Measurements from ENCODE around the gene FKBP11.
"Not testable (repeated sequence)": the region's sequence is repeated elsewhere in the genome, so short reads cannot be mapped to it uniquely, and the experiment has no call there.

The FKBP11 gene

GRCh38 chr12:48907245-48907644, 18.0 kb downstream of the FKBP11 start:
- no peak for DNase-seq (ENCODE audit: low spot score)

- DNase-seq (ENCODE audit: low spot score) = peak; percentile 91
Measured at GRCh38 chr12:48903982-48904411, 21.3 kb downstream of the FKBP11 start.

GRCh38 chr12:48903363-48903981, 21.8 kb downstream of the FKBP11 start:
- no peak for DNase-seq (ENCODE audit: low spot score)

GRCh38 chr12:48901278-48901677, 24.0 kb downstream of the FKBP11 start:
- no peak for DNase-seq (ENCODE audit: low spot score)

GRCh38 chr12:48899651-48900050, 25.6 kb downstream of the FKBP11 start:
- DNase-seq (ENCODE audit: low spot score) = no peak

GRCh38 chr12:48894271-48894670, 31.0 kb downstream of the FKBP11 start:
- no peak for DNase-seq (ENCODE audit: low spot score)

- peak; percentile 75 for DNase-seq (ENCODE audit: low spot score)
Measured at GRCh38 chr12:48890657-48891418, 34.5 kb downstream of the FKBP11 start.

- no peak for DNase-seq (ENCODE audit: low spot score)
Measured at GRCh38 chr12:48889679-48890078, 35.6 kb downstream of the FKBP11 start.

GRCh38 chr12:48883305-48884161, 41.8 kb downstream of the FKBP11 start:
- DNase-seq (ENCODE audit: low spot score) = no peak

- no peak for DNase-seq (ENCODE audit: low spot score)
Measured at GRCh38 chr12:48882972-48883304, 42.4 kb downstream of the FKBP11 start.

GRCh38 chr12:48882315-48882687, 43.0 kb downstream of the FKBP11 start:
- DNase-seq (ENCODE audit: low spot score) = no peak

- no peak for DNase-seq (ENCODE audit: low spot score)
Measured at GRCh38 chr12:48881686-48882314, 43.5 kb downstream of the FKBP11 start.

GRCh38 chr12:48880647-48881046, 44.6 kb downstream of the FKBP11 start:
- no peak for DNase-seq (ENCODE audit: low spot score)

- no peak for DNase-seq (ENCODE audit: low spot score)
Measured at GRCh38 chr12:48878548-48878947, 46.7 kb downstream of the FKBP11 start.

- DNase-seq (ENCODE audit: low spot score) = no peak
Measured at GRCh38 chr12:48875944-48876515, 49.3 kb downstream of the FKBP11 start.

GRCh38 chr12:48873534-48873933, 51.8 kb downstream of the FKBP11 start:
- not testable (repeated sequence) for DNase-seq (ENCODE audit: low spot score)

- no peak for DNase-seq (ENCODE audit: low spot score)
Measured at GRCh38 chr12:48873096-48873495, 52.2 kb downstream of the FKBP11 start.

Data from CD4-positive, alpha-beta T cell treated with Interleukin-2 at 100 ng/mL for 4 hours (primary cell).